ENCODE data around the gene DPP3.

GRCh38 chr11:66548041-66548440 lies 67.8 kb downstream of the DPP3 start:
- TF ChIP-seq CTCF (IDR thresholded peaks at IDR 0.05) (no peak), POLR2AphosphoS5 (IDR thresholded peaks at IDR 0.05) (no peak), EP300 (IDR thresholded peaks at IDR 0.05) (no peak), POLR2A (IDR thresholded peaks at IDR 0.05; ENCODE audit: low read depth) (no peak)

Measured in esophagus muscularis mucosa (tissue), 4 donors.